HG02970 (cell line): Measurements from ENCODE around the gene CSNK2B.
"Not testable (repeated sequence)": the region's sequence is repeated elsewhere in the genome, so short reads cannot be mapped to it uniquely, and the experiment has no call there.

Experiments used
- ATAC-seq: cut with Tn5 transposase; IDR thresholded peaks from one replicate; pipeline ENCODE4 v1.9.1; 2021; ENCODE audit warnings: mild to moderate bottlenecking, moderate library complexity, moderate number of reproducible peaks; ENCODE audit not compliant: unreplicated experiment, low FRiP score

Gene CSNK2B

GRCh38 chr6:31687860-31688693 lies 22.2 kb downstream of the CSNK2B start:
- no peak for ATAC-seq

GRCh38 chr6:31689249-31690110 lies 23.6 kb downstream of the CSNK2B start:
- no peak for ATAC-seq

GRCh38 chr6:31690231-31691077 lies 24.6 kb downstream of the CSNK2B start:
- no peak for ATAC-seq

GRCh38 chr6:31691078-31691463 lies 25.2 kb downstream of the CSNK2B start:
- ATAC-seq = no peak

- no peak for ATAC-seq
Observed at GRCh38 chr6:31691564-31692108, 25.8 kb downstream of the CSNK2B start.

- ATAC-seq = no peak
Observed at GRCh38 chr6:31692353-31692752, 26.5 kb downstream of the CSNK2B start.

GRCh38 chr6:31692886-31693285 lies 27.0 kb downstream of the CSNK2B start:
- no peak for ATAC-seq

GRCh38 chr6:31693535-31693934 lies 27.7 kb downstream of the CSNK2B start:
- ATAC-seq = no peak

GRCh38 chr6:31697555-31697954 lies 31.7 kb downstream of the CSNK2B start:
- no peak for ATAC-seq

- ATAC-seq = no peak
Observed at GRCh38 chr6:31700740-31701401, 35.0 kb downstream of the CSNK2B start.

- no peak for ATAC-seq
Observed at GRCh38 chr6:31701666-31702404, 36.0 kb downstream of the CSNK2B start.

GRCh38 chr6:31702405-31702818 lies 36.5 kb downstream of the CSNK2B start:
- no peak for ATAC-seq

- ATAC-seq = peak; percentile 93
Observed at GRCh38 chr6:31702819-31703716, 37.2 kb downstream of the CSNK2B start, which contains the start of gene ABHD16A. Gene ABHD16A, minus strand, starts transcription at chr6:31703324. Its CDS starts 43 bp downstream, at chr6:31703281.

- ATAC-seq = no peak
Observed at GRCh38 chr6:31705931-31706330, 40.1 kb downstream of the CSNK2B start.

- no peak for ATAC-seq
Observed at GRCh38 chr6:31706599-31706998, 40.7 kb downstream of the CSNK2B start, which contains the start of gene LY6G6F. Gene LY6G6F, plus strand, starts transcription at chr6:31706866. Its CDS starts 41 bp downstream, at chr6:31706907.

GRCh38 chr6:31707701-31708100 lies 41.8 kb downstream of the CSNK2B start:
- ATAC-seq = no peak

- ATAC-seq = no peak
Observed at GRCh38 chr6:31708224-31708623, 42.3 kb downstream of the CSNK2B start.

- ATAC-seq = not testable (repeated sequence)
Observed at GRCh38 chr6:31709157-31709556, 43.3 kb downstream of the CSNK2B start.
